ENCODE data around the gene MAPK4.

DNA sequence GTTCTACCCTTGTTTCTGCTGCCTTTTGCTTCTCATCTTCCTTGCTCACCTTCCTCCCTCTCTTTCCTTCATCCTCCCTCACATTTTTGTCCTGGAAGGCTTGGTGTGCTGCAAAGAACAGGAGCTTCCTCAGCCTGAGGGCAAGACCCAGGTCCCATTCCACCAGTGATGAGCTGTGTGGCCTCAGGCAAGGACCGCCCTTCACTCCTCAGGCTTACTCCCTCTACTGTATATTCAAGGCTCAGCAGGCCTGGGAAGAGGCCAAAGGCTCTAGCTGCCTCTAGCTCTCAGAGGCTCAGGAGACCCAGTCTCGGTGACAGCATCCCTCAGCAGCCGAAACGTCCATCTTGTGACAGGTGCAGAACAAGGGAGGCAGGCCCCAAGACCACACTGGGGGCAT lies 162.4 kb downstream of the MAPK4 start:
- TF ChIP-seq, protein P1, sequence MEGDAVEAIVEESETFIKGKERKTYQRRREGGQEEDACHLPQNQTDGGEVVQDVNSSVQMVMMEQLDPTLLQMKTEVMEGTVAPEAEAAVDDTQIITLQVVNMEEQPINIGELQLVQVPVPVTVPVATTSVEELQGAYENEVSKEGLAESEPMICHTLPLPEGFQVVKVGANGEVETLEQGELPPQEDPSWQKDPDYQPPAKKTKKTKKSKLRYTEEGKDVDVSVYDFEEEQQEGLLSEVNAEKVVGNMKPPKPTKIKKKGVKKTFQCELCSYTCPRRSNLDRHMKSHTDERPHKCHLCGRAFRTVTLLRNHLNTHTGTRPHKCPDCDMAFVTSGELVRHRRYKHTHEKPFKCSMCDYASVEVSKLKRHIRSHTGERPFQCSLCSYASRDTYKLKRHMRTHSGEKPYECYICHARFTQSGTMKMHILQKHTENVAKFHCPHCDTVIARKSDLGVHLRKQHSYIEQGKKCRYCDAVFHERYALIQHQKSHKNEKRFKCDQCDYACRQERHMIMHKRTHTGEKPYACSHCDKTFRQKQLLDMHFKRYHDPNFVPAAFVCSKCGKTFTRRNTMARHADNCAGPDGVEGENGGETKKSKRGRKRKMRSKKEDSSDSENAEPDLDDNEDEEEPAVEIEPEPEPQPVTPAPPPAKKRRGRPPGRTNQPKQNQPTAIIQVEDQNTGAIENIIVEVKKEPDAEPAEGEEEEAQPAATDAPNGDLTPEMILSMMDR (IDR thresholded peaks at IDR 0.05) = no peak
- TF ChIP-seq POLR2AphosphoS5 (IDR thresholded peaks at IDR 0.05) = no peak

Data from breast epithelium (tissue), 3 donors.